ENCODE measurements around the gene ADAM12. TPM values are rescaled to one million over a fixed set of nuclear protein-coding genes. Genes with fewer than 3 reads are reported as not detected.

ADAM12 gene
- total and polyA plus RNA-seq, 2 donors (not counting 1 experiment from before 2014, with no cell fraction given) = 21.0 to 56.9 TPM

DNA sequence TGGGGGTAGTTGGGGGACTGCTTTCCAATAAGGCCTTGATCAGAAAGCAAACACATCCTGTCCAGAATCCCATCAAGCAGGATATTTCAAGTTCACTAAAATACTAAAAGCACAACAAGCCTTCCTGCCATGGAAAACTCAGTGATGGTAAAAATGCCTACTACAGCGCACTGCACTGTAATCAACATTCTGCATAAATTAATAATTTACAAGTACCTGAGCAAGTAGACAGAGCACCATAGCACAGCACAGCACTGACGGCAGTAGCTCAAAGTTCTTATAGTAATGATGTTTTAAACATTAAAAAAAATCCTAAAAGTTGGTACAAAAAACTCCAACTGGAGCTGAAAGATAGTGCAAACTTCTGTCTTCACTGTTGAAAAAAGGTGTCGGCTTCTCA is 371.4 kb downstream of the ADAM12 start:
- H3K36me3 ChIP-seq (ENCODE audit: control insufficient read depth, insufficient read depth, low read length) = no peaks in the 10 kb centered on the region

DNA sequence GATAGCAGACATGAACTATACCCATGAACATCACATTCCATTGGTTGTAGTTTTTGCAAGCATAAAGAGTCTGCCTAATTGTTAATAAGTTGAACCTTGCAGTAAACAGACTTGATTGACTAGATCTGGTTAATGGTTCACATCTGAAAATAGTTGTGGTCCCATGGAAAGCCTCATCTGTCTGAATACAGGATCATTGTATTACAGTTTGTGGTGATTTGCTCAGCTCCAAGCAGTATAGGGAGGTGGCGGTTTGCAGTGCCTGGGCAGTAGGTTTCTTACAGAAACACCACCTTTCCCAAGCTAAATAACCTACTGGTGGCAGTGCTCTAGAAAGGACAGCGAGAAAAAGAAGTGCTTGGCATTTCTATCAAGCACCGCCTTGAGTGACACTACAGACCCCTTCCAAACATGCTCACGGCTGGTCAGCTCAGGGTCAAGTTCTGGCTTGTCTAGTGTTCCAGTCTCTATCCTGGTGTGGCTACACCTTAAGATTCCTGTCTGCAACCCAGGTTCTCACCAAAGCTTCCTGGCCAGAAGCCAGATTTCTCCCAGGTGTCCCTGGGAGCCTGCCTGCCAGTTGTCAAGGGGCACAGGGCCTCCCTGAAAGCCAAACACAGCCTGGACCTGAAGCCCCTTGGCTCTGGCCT is 372.0 kb downstream of the ADAM12 start:
- peak in 1 of 2 donors; percentile 45 for DNase-seq (ENCODE audit: low read depth in 2 of 2)
- no peak overlapping the region for H3K4me2 ChIP-seq (ENCODE audit: extremely low read depth, insufficient read depth, low read length)

More for the DNA sequence above, 371.4 kb downstream of the ADAM12 start:
- Histone ChIP-seq H4K20me1 (ENCODE audit: control insufficient read depth, extremely low read depth, insufficient read depth, low read length) (no peaks in the 10 kb centered on the region), H3K4me2 (ENCODE audit: extremely low read depth, insufficient read depth, low read length) (no peak overlapping the region), H3K79me2 (ENCODE audit: control insufficient read depth, insufficient read depth, low read length) (no peaks in the 10 kb centered on the region), H3K27me3 (ENCODE audit: control insufficient read depth, insufficient read depth, low read length) (no peaks in the 10 kb centered on the region), H3K27ac (ENCODE audit: insufficient read depth, low read length) (no peak overlapping the region), H3K4me3 (replicated peaks in 1 of 4; ENCODE audit: control extremely low read depth in 1 of 4, insufficient read depth in 1 of 4, low read depth in 3 of 4, low read length in 4 of 4) (no peak overlapping the region), H3K9me3 (ENCODE audit: control insufficient read depth, insufficient read depth, low read depth, low read length) (no peaks in the 10 kb centered on the region), H2AFZ (ENCODE audit: low read length) (no peak overlapping the region), H3K4me1 (ENCODE audit: control insufficient read depth, extremely low read depth, insufficient read depth, low read length) (peaks cover 15% of the 10 kb centered on the region), H3K9ac (ENCODE audit: insufficient read depth, low read length) (no peak overlapping the region)
- no peak for DNase-seq (ENCODE audit: low read depth in 2 of 2)
- TF ChIP-seq, protein P1, sequence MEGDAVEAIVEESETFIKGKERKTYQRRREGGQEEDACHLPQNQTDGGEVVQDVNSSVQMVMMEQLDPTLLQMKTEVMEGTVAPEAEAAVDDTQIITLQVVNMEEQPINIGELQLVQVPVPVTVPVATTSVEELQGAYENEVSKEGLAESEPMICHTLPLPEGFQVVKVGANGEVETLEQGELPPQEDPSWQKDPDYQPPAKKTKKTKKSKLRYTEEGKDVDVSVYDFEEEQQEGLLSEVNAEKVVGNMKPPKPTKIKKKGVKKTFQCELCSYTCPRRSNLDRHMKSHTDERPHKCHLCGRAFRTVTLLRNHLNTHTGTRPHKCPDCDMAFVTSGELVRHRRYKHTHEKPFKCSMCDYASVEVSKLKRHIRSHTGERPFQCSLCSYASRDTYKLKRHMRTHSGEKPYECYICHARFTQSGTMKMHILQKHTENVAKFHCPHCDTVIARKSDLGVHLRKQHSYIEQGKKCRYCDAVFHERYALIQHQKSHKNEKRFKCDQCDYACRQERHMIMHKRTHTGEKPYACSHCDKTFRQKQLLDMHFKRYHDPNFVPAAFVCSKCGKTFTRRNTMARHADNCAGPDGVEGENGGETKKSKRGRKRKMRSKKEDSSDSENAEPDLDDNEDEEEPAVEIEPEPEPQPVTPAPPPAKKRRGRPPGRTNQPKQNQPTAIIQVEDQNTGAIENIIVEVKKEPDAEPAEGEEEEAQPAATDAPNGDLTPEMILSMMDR (conservative IDR thresholded peaks at IDR 0.05 in 1 of 2, IDR thresholded peaks at IDR 0.05 in 1 of 2; ENCODE audit: low read depth in 1 of 2, low read length in 2 of 2) = no peak
- TF ChIP-seq EZH2 (IDR thresholded peaks at IDR 0.05; ENCODE audit: low read length, missing control alignments) = no peak

DNA sequence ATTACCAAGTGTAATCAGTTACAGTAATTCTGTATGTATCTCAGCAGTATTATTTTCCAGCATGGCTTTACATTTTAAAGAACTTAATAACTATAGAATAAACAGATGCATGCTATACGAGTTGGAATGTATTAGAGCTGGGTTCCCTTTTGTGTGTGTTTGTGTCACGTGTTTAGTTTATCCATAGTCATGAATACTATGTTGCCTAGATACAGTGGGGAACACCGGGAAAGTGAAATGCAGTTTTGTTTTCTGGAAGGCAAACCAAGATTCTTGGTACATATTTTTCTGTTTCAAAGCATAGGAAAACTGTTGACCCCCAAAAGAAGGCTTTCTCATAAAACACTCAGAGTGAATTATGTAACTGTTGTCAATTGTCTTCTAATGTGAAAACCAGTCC is 372.9 kb downstream of the ADAM12 start:
- no peak overlapping the region for H2AFZ ChIP-seq (ENCODE audit: low read length)
- H3K4me3 ChIP-seq (replicated peaks in 1 of 4; ENCODE audit: control extremely low read depth in 1 of 4, insufficient read depth in 1 of 4, low read depth in 3 of 4, low read length in 4 of 4) = no peak overlapping the region
- no peaks in the 10 kb centered on the region for H3K27me3 ChIP-seq (ENCODE audit: control insufficient read depth, insufficient read depth, low read length)
- no peaks in the 10 kb centered on the region for H3K79me2 ChIP-seq (ENCODE audit: control insufficient read depth, insufficient read depth, low read length)
- no peak overlapping the region for H3K4me2 ChIP-seq (ENCODE audit: extremely low read depth, insufficient read depth, low read length)
- H3K4me1 ChIP-seq (ENCODE audit: control insufficient read depth, extremely low read depth, insufficient read depth, low read length) = peaks cover 15% of the 10 kb centered on the region
- DNase-seq (ENCODE audit: low read depth in 2 of 2) = no peak
- H3K9ac ChIP-seq (ENCODE audit: insufficient read depth, low read length) = no peak overlapping the region
- no peaks in the 10 kb centered on the region for H3K36me3 ChIP-seq (ENCODE audit: control insufficient read depth, insufficient read depth, low read length)
- H3K9me3 ChIP-seq (ENCODE audit: control insufficient read depth, insufficient read depth, low read depth, low read length) = no peaks in the 10 kb centered on the region
- no peak overlapping the region for H3K27ac ChIP-seq (ENCODE audit: insufficient read depth, low read length)
- TF ChIP-seq, protein P1 (conservative IDR thresholded peaks at IDR 0.05 in 1 of 2, IDR thresholded peaks at IDR 0.05 in 1 of 2; ENCODE audit: low read depth in 1 of 2, low read length in 2 of 2) = no peak
- TF ChIP-seq EZH2 (IDR thresholded peaks at IDR 0.05; ENCODE audit: low read length, missing control alignments) = no peak
- H4K20me1 ChIP-seq (ENCODE audit: control insufficient read depth, extremely low read depth, insufficient read depth, low read length) = no peaks in the 10 kb centered on the region

More for the DNA sequence above, 372.0 kb downstream of the ADAM12 start:
- Histone ChIP-seq H3K36me3 (ENCODE audit: control insufficient read depth, insufficient read depth, low read length) (no peaks in the 10 kb centered on the region), H3K27me3 (ENCODE audit: control insufficient read depth, insufficient read depth, low read length) (no peaks in the 10 kb centered on the region), H3K79me2 (ENCODE audit: control insufficient read depth, insufficient read depth, low read length) (no peaks in the 10 kb centered on the region), H2AFZ (ENCODE audit: low read length) (no peak overlapping the region), H3K4me3 (replicated peaks in 1 of 4; ENCODE audit: control extremely low read depth in 1 of 4, insufficient read depth in 1 of 4, low read depth in 3 of 4, low read length in 4 of 4) (no peak overlapping the region), H3K4me1 (ENCODE audit: control insufficient read depth, extremely low read depth, insufficient read depth, low read length) (peaks cover 15% of the 10 kb centered on the region), H3K27ac (ENCODE audit: insufficient read depth, low read length) (no peak overlapping the region), H4K20me1 (ENCODE audit: control insufficient read depth, extremely low read depth, insufficient read depth, low read length) (no peaks in the 10 kb centered on the region), H3K9me3 (ENCODE audit: control insufficient read depth, insufficient read depth, low read depth, low read length) (no peaks in the 10 kb centered on the region), H3K9ac (ENCODE audit: insufficient read depth, low read length) (no peak overlapping the region)
- TF ChIP-seq, protein P1 (conservative IDR thresholded peaks at IDR 0.05 in 1 of 2, IDR thresholded peaks at IDR 0.05 in 1 of 2; ENCODE audit: low read depth in 1 of 2, low read length in 2 of 2) = no peak
- no peak for TF ChIP-seq EZH2 (IDR thresholded peaks at IDR 0.05; ENCODE audit: low read length, missing control alignments)

All from fibroblast of lung (primary cell).